Pulmonary artery endothelial cell (primary cell): ENCODE data around the gene SLC38A6. TPM values are rescaled to one million over a fixed set of nuclear protein-coding genes. Genes with fewer than 3 reads are reported as not detected.

Source experiments
- DNase-seq: peaks from one replicate; pipeline ENCODE4 v3.0.0-alpha.2; 2011; ENCODE audit warnings: low read depth, low spot score
- total RNA-seq: library from RNA; depleted of rRNA; stranded (reverse); fragments of >200 nt; gene quantifications from 2 replicates; pipeline ENCODE4 v1.2.3, GENCODE V29; 2014

SLC38A6 gene
- total RNA-seq, 1 donor from 2014 or later: 19.9 TPM

DNA sequence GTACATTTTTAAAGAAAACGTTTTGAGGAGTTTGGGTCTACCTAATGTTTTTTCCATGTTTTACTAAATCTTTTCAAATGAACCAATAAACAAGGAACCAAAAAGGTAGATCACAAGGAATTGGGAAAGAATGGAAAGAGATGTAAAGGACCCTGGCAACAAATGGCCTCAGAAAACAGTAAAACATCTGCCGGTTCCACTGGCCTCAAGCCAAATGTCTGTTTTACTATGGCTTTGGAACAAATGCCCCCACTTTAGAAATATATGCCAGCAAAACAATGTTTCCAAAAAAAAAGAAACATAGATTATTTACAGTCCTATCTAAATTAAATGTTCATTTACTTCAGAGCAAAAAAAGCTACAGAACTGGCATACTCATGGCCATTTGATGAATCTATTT lies 3.2 kb upstream of the SLC38A6 start:
- no peak for DNase-seq

DNA sequence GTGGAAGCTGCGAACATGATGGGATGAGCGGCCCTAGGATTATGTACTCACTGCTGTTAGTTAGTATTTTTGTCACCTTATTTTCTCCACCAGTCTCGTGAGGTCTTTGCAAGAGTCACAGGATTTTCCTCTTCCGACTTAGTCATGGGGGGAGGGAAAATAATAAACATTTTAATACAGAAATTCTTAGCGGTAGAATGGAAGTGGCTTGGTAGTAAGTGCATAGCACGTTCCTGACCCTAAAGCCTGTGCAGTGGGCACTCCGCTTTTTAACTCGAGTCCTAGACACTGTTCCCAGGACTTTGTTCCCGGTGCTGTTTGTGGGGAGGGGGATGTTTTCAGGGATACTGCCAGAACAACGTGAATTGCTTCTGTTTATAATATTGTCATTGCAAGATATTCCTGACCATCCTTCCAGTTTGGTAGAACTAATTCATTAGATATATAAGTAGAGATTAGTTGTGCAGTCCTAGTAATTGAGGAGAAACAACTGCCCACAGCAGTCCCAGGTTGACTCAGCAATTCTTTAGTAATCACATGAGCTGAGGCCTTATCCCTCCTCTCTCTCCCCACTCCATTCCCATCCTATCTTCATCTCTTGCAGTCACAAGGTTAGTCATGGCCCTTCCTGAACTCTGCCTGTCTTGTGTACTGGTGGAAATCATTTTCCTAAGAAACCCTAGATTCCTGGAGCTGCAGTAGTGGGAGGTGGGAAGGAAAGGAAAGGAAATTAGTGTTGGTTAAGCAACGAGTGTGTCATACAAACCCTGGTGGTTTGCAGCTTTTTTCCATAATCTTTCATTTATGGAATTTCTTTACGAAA lies 799 bp downstream of the SLC38A6 start:
- DNase-seq: peak; percentile 32

DNA sequence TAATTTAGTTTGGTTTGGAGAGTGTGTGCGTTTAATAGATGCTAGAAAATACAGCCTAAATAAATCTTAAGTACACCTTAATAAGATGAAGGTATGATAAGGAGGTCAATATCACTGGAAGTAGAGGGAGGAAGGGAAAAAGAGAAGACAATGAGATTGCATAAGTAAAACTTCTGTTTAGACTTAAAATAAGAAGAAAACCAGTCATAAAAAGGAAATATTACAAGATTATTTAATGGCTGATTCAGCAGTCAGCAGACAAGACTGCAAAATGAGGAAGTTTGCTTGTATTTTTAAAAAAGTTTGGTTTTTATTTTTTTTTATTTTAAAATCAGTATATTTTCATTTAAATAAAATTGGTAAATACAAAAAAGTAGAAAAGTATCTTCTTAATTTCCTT lies 3.2 kb downstream of the SLC38A6 start:
- no peak for DNase-seq

DNA sequence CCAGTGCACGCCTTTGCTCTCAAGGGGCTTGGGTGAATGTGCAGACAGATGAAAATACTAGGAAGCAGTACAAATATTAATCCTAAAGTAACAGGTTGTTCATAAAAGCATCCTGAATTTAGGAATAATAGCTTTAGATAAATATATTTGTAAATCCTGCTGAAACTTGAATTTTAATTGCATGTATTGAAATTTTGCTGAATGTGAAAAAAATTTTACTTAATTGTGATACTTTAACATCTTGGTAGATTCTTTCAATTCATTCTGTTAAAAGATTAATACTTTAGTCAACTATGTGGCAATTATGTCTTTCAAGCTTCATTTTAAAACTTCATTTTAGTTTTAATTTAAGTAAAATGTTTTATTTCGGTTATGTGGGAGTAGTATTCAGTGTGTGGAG lies 5.5 kb downstream of the SLC38A6 start:
- DNase-seq: no peak

DNA sequence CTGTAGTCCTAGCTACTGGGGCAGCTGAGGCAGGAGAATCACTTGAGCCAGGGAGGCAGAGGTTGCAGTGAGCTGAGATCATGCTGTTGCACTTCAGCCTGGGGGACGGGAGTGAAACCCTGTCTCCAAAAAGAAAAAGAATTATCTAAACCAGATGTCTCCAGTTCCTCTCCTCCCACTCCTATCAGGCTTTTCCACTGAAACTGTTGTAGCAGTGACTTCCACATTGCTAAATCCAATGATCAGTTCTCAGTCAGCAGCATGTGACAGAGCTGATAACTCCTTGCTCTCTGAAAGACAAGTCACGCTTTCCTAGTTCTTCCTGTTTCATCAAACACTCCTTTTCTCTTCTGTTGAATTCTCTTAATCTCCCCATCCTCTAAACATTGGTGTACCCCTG lies 8.6 kb downstream of the SLC38A6 start:
- no peak for DNase-seq

DNA sequence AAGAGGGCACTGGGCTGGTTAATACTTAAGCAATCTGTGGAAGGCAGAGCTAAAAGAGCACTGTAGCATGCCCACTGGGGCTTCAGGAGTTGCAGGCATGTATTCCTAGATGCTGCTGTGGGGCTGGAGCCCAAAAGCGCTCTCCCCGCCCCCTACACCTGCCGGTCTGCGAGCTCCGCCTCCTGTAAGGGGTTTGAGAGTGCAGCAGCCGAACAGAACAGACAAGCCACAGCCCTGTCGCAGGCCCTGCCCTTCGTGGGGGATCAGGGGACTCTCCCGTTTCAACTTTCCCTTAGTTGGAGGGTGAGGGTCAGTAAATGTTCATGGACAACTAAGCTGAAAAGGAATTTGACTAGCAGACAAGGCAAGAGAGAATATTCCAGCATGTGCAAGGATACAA lies 17.6 kb downstream of the SLC38A6 start:
- DNase-seq: no peak

DNA sequence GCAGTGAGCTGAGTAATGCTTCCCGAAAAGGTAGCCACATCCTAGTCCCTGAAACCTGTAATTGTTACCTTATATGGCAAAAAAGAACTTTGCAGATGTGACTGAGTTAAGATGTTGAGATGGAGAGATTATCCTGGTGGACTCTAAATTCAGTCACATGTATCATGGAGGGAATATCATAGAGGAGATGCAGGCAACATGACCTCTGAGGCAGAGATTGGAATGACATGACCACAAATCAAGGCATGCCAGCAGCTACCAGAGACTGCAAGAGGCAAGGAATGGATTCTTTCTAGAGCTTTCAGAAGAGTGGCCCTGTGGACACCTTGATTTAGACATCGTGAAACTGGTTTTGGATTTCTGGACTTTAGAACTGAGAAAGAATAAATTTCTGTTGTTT lies 18.5 kb downstream of the SLC38A6 start:
- DNase-seq: no peak

DNA sequence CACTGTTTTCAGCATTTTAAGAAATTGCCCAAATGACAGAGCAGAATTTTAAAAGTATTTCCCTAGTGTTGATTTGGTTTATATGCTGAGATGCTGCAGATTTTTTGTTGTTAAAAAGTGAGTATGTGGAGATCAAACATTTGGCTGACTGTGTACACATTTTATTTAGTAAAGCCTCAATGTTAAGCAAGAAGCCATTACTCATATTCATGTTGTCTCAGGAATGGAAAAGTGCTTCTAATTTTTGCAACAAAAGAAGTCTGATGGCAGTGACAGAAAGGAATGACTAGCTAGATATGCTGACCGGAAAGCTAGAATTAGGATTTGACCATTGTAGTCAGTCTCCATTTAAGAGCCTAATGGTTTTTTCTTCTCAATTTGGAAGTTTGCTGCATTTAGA lies 22.5 kb downstream of the SLC38A6 start:
- no peak for DNase-seq

DNA sequence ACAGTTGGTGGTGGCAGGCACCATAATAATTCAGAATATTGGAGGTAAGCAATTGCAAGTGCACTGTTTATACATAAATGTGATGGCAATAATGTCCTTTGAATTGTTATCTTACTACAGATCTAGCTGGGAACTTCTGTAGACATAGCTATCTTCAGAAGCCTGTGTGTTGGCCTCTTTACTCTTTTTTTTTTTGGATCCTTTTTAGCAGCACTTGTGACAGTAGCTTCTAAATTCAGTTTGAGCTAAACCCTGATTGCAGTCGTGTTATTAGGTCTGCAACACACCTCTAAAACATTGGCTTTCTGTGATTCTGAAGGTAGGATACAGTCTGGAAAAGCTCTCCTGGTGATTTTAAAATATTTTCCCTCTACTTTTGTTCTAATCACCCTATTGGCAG lies 38.5 kb downstream of the SLC38A6 start:
- no peak for DNase-seq

DNA sequence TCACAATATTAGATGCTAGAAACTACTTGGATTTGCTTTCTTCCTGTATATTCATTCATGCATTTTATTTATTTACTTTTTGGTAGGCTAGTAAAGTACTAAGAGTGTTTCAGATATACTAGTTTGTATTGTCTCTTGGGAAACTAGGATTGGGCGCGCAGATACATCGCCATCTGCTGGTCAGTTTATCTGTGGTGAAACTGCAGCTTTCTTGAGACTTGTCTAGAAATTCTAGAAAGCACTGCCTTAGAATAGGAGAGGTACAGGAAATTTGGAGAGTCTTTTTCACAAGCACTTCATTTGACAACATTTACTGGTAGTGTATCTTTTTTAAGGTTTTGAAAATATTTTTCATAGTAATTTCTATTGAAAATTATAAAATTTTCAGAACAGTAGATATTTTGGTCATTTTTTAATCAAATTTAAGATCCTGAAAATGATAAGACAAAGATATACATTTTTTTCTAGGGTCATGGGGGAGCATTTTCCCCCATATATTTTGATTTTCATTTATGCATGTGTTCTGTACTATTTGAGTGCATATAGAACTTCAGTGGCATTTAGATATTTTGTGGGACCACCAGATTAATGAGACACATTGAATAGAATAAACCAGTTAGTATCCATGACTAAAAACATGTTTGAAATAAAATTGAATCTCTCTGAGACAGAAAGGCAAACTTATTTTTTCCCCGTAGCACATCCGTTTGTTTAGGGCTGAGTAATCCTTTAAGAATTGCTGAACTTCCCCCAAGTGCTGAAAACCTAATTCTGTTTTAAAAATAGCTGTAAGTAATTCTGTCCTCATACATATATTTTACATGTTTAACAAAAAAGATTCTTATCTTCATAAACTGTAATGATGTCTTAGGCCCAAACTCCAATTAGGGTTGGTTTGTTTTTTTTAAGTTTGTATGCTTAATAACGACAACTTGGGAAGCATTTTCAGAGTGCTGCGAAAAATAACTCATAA lies 44.5 kb downstream of the SLC38A6 start:
- peak; percentile 48 for DNase-seq

DNA sequence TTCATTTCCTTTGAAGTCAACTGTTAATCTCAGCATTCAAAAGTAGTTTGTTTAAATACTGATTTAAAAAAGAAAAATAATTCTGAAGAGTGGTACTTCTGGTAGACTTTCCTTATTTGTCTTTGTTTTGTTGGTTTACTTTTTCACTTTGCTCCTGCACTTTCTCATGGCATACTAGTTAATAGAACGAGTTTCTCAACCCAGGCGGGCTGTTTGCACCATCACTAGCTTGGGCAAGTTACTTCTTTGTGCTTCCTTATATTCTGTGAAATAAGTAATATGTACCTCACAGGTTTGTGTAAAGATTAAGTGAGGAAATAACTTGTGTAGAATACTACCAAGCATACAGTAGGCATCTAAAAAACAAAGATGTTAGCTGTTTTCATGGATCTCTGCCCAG lies 45.5 kb downstream of the SLC38A6 start:
- no peak for DNase-seq

DNA sequence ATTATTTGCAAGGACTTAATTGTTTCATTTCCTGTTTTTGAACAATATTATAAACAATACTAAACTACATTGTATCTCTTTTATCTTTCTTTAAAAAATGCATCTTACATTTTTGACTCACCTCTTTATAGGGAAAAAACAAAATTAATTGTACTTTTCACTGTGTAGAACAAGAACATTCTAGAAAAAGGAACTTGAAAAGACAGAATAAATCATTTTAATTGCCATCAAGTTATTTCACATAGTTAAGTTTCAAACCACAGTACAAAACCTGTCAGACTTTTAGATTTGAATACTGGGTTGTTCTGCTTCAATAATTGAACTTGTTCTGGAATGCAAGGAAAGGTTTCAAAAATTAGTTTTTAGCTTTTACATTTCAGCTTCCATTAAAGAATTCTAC lies 50.0 kb downstream of the SLC38A6 start:
- DNase-seq: no peak

DNA sequence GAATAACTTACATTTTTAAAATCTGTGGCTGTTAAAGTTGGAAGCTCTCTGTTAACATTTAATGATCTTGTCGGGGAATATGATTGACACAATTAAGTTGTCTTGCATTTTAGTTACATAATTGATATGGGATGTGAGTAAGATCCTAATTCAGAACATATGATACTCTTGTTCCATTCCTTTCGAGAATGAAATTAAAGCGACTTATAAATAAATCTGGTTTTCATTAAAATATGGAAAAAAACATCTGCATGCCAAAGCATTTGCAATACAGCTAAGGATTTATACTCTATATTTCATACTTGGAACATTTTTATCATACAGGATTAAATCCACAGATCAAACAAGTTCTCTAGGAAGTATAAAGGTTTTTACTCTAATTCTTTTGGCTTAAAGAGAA lies 52.0 kb downstream of the SLC38A6 start:
- DNase-seq: no peak

DNA sequence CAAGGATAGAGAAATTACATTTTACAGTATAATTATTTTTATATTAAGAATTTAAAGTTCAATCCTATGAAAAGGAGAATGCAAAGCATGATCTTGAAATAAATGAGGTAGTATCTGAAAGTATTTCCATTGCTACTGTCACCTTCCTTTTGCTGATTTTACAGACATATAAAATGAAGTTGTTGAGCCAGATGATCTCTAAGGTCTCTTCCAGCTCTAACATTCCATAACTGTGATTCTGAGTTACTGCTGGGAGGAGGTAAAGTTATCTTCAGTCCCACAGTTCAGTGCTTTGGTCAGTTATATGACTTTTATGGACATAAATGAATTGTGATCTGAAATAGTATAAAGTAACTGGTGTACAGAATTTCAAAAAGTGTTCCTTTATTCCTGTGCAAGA lies 52.8 kb downstream of the SLC38A6 start:
- no peak for DNase-seq

DNA sequence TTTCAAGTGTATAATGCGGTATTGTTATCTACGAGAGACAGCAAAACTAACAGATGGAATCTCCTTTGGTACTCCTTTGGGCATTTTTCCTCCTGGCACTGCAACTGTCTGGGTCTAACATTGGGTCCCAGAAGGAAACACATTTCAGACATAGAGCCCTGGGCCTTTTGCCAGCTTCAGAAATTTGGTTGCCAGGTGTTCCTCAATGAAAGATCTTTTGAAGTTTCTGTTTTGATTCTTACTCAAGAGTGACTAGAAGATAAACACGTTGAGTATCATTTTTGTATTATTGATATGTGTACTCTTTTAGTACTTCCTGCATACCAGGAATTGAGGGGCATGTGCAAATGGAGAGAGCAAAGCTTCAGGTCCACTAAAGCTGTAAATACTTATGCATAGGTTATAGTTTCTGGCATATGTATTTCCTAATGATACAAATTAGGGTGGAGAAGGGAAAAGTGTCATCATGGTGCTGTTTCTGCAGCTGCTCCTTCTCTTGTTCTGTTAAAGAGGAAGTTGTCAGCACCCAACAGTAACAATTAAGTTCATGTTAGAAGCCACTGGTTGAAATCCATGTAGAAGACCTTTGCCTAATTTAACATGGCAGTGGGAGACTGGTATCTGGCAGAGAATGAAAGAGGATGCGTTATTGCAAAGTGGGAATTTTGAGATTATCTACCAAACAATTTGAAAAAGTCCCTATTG lies 53.5 kb downstream of the SLC38A6 start:
- DNase-seq: no peak

DNA sequence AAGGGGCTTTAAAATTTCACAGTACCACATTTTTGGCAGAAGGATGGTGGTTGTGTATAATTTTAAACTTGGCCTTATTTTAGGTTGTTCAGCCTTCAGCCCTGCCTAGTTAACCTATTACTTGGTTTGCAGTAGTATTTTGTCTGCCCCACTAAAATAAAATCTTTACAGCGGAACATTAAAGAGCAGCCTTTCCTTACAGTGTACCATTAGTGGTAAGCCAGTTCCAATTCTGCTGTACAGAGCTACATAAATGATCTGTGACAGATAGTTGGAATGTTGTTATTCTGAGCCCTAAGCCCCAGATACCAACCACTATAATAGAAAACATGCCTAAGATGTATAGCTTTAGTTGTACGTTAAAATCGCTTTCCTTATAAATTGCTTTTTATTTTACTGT lies 56.2 kb downstream of the SLC38A6 start:
- DNase-seq: no peak

DNA sequence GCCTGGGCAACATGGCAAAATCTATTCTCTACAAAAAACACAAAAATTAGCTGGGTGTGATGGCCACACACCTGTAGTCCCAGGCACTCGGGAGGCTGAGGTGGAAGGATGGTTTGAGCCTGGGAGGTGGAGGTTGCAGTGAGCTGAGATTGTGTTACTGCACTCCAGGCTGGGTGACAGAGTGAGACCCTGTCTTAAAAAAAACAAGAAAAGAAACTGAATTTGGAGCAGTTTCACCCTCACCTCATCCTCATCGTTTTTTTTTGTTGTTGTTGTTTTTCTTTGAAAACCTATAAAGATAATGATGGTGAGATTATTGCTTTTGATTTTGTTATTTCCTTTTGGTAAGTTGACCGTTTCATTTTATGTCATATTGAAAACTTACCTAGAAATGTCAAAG lies 60.7 kb downstream of the SLC38A6 start:
- no peak for DNase-seq

DNA sequence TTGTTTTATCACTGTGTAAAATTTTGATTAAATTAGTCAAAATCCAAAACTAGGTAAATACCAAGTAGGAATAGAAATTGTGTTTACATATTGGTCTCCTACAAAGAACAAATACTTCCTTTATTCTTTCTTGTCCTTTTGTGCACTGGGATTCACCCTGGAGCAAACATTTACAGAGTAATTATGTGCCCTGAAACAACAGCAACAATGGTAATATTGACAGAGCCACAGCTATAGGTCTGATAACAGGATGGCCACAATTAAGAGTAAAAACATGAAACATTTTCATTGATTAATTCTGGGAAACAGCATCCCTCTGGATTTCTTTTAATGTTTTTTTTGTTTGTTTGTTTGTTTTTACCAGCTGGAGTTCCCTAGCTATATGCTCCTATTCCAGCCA lies 61.2 kb downstream of the SLC38A6 start:
- no peak for DNase-seq

DNA sequence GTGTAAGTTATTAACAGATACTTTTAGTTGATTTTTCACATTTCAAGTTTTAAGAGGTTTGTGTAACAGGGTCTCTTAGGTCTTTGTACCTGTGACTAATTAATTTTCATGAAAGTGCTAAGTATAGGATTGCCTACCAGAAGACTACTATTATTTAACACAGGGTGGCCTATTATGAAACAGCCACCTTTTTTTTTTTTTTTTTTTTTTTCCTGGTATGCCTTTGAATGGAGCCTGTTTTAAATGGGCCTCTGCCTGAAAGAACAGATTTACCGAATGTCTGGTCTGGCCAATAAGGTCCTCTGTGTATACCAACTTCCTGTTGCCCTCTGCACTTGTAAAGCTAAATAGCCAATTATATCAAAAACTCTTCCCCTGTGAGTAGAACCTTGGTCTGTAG lies 62.5 kb downstream of the SLC38A6 start:
- DNase-seq: no peak

DNA sequence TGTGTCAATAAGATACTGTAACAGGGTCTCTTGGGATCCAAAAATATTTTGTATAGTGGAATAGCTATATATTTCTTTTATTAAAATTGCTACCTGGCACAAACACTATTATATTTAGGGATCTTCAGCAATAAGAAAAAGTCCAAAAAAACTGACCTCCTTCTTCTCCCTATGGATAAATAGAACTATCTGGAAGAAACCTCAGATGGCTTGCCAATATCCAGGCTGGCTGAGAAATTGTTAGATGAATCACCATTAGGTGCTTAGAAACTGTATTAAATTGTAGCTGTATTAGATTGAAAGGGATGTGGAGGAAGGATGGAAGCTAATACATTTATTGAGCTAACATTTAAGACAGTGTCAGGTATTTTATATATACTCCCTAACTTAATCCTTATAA lies 66.0 kb downstream of the SLC38A6 start:
- DNase-seq: no peak

DNA sequence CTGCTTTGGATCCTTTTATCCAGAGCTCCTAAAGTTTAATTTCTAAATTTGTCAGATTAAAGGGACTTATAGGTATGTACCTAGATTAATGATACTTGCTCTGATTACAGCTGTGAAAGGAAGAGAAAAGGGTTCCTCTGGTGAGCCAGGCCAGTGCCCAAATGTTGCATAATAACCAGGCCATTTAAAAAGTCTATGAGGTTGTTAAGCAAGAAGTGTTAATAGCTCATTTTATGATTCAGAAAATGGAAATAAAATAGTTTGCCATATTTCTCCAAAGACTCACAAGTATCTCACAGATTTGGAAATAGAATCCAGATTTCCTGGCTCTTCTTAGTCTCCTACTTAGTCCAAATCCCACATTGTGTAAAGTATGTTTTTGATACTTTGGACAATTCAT lies 67.6 kb downstream of the SLC38A6 start:
- no peak for DNase-seq

DNA sequence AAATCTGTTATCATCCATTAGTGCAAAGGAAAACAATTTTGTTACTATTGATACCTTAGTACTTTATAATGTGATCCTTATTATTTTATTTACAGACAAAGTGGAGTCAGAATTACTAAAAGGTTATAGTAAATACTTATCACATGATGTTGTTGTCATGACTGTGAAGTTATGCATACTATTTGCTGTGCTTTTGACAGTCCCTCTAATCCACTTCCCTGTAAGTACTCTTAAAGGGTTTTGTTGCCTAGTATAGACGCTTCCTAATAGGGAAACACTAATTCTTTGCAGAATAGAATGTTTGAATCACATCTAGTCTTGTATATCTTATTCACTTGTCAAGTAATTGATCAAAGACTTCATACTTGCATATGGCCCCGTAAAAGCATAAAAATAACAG lies 69.4 kb downstream of the SLC38A6 start:
- no peak for DNase-seq
